Measurements from ENCODE around the gene TNK2.

TNK2 gene

DNA sequence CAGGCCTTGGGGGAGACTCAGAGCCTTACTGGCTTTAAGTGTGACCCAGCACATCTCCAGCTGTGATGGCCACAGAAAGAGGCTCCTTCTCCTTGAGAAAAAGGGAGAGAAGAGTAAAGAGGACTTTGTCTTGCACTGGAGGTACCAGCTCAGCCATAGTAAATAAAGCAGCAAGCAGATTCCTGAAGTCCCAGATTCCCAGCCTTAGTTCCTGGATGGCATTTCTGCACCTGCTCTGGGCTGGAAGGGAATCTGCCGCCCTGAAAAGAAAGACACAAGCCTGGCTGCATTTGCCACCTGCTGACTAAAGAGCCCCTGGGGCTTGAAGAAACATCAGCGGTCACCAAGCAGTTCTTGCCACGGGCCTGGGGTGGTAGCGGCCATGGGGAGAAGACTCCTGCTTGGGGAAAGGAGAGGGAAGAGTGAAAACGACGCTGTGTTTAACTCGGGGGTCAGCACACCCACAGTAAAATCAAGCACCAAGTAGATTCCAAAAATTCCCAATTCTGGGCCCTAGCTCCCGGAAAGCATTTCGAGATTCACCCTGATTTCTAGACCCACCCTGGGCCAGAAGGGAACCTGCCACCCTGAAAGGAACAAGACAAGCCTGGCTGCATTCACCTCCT lies 24.2 kb upstream of the TNK2 start:
- no peak for TF ChIP-seq CTCF (conservative IDR thresholded peaks at IDR 0.05)
- no peak overlapping the region for H3K27ac ChIP-seq

GRCh38 chr3:195931582-195932273 lies 23.4 kb upstream of the TNK2 start:
- H3K27ac ChIP-seq: no peak overlapping the region
- no peak for TF ChIP-seq CTCF (conservative IDR thresholded peaks at IDR 0.05)

- H3K27ac ChIP-seq: no peak overlapping the region
- TF ChIP-seq CTCF (conservative IDR thresholded peaks at IDR 0.05): no peak
These were observed 21.1 kb upstream of the TNK2 start for GRCh38 chr3:195929452-195929851.

DNA sequence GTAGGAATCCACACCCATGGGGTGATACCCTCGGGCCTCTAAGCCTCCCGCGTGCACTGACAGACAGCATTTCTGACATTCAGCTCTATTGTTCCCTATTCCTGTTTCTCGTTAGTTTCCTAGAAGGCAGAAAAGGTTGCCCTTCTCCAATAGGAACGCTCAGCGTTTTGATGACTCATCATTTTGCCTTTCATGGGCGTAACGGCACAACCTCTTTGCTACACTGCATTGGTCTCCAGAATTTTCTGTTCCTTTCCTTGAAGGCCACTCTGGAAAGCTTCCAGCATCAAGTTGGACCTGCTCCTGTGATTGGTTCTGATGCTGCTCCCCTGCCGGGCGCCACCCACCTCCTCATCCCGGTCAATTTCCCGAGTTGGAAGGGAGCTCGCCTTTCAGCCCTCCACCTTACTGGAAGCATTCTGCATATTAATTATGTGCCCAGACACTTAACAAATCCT lies 13.0 kb upstream of the TNK2 start:
- TF ChIP-seq CTCF (conservative IDR thresholded peaks at IDR 0.05): no peak
- H3K27ac ChIP-seq: peak overlapping the region; percentile 37

- TF ChIP-seq CTCF (conservative IDR thresholded peaks at IDR 0.05): no peak
- no peak overlapping the region for H3K27ac ChIP-seq
These were observed 9.8 kb upstream of the TNK2 start for GRCh38 chr3:195918176-195918575.

- H3K27ac ChIP-seq: no peak overlapping the region
- TF ChIP-seq CTCF (conservative IDR thresholded peaks at IDR 0.05): no peak
These were observed 8.6 kb upstream of the TNK2 start for GRCh38 chr3:195916991-195917390.

GRCh38 chr3:195916291-195916690 lies 7.9 kb upstream of the TNK2 start:
- TF ChIP-seq CTCF (conservative IDR thresholded peaks at IDR 0.05): no peak
- no peak overlapping the region for H3K27ac ChIP-seq
